GM18520 (cell line): ENCODE results near the gene GPR148.
"Not testable (repeated sequence)": the region's sequence is repeated elsewhere in the genome, so short reads cannot be mapped to it uniquely, and the experiment has no call there.

Source experiments
- ATAC-seq: cut with Tn5 transposase; IDR thresholded peaks from one replicate; pipeline ENCODE4 v1.9.1; 2021; ENCODE audit not compliant: unreplicated experiment

Gene GPR148, protein sequence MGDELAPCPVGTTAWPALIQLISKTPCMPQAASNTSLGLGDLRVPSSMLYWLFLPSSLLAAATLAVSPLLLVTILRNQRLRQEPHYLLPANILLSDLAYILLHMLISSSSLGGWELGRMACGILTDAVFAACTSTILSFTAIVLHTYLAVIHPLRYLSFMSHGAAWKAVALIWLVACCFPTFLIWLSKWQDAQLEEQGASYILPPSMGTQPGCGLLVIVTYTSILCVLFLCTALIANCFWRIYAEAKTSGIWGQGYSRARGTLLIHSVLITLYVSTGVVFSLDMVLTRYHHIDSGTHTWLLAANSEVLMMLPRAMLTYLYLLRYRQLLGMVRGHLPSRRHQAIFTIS

DNA sequence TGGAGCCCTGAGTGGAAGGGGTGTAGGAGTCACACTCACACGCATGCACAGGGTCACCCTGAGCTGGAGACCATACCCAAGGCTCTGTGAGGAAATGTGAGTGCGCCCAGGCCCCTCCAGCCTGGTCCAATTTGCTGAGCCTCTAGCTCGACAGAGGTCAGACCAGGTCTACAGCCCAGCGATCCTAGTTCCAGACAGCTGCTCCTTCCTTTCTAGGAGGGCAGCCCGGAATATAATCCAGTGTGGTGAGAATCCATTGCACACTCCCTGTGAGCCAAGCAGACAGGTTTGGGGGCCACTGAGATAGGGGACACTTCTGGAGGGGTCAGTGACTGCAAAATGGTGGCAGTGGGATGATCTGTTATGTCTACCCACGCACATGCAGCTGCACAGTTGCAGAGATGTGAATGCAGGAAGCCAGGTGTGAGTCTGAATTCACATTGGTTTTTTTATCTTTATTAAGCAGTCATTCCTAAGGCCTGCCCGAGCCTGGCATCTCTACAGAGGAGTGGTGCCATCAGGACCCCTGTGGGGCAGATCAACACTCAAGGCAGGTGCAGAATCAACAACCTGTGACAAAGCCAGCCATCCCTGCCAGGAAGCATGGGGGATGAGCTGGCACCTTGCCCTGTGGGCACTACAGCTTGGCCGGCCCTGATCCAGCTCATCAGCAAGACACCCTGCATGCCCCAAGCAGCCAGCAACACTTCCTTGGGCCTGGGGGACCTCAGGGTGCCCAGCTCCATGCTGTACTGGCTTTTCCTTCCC lies at the start of gene GPR148:
Gene GPR148 (plus strand): TSS at position 522 of the 768 bp plus-strand sequence. CDS start 82 bp downstream, at position 604.
- ATAC-seq = no peak

DNA sequence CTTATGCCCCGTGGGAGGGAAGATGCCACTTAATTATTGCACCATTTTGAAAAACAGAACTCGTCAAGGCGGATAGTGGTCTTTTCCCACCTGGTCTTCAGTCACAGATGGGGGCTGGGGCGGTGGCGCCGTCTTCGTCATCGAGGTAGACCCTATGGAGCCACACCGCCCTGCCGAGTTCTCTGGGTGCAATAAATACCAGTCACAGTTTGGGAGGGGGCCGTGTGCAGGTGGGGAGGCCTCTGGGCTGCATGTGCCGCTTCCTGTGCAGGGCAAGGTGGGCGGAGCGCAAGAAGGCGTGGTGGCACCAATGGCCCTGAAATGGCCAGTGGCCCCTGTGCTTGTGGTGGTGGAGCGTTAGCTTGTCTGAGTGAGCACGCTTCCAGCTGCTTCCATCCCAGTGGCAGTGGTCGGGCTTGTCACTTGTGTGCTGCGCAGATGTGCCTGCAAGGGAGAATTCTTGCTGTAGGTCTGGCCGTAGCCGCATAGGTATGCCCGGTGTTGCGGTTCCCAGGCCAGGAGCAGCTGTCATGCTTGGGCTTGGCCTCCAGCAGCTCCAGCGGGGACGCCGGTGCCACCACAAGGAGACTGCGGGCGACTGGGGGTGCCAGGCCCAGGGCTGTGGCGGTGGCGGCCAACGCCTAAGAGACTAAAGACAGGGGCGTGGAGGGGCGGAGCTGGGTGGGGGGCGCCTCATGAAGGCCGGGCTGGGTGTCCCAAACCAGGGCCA lies 36.7 kb upstream of the GPR148 start:
- ATAC-seq = not testable (repeated sequence)

DNA sequence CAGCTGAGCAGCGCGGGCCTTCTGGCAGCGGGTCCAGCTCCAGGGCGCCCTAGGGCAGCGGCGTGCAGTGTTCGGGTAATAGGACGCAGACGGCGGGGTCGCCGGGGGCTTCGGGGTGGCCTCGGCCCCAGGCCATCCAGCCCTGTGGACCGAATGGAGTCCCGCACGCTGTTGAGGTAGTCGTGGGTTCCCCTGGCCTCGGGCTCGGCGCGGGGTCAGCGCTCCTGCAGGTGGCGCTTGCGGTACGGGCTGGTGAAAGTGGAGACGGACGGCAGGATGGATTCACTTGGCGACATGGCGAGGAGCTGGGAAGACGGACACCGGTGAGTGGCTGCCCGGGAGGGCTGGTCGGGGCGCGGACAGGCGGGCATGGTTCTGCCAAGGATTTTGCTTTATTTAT lies 35.4 kb upstream of the GPR148 start:
- not testable (repeated sequence) for ATAC-seq

DNA sequence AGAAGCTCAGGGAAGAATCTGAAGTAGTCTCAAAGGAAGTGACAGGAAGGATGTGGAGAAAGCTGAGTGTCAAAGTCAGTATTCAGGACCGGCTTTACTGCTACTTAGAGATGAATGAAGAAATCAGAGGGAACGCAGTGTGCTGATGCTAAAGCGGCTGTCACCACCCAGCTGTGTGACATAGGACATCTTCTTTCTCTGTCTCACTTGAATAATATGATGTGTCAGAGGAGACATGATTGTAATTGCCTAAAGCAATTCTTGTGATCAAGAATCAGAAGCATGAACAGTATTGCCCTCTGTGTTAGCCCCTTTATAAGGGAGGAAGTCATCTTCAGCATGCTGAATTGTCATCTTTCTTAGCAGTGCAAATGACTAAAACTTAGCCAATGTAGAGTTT lies 25.6 kb upstream of the GPR148 start:
- ATAC-seq = not testable (repeated sequence)

DNA sequence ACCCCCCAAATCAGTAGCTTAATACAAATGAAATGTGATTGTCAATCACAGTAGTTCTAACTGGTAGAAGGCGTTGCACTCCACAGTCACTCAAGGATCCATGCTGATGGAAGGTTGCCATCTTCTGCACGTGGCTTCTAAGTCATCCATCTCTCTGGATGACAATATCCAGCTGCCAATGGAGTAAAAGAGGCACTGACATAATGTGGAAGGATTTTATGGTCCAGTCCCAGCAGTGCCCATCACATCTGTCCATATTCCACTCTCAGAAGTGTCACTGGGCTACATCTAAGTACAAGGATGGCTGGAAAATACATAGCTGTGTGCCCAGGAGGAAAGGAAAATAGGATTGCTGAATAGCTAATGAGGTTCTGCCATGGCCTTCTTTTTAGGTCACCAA lies 14.1 kb upstream of the GPR148 start:
- ATAC-seq = not testable (repeated sequence)

DNA sequence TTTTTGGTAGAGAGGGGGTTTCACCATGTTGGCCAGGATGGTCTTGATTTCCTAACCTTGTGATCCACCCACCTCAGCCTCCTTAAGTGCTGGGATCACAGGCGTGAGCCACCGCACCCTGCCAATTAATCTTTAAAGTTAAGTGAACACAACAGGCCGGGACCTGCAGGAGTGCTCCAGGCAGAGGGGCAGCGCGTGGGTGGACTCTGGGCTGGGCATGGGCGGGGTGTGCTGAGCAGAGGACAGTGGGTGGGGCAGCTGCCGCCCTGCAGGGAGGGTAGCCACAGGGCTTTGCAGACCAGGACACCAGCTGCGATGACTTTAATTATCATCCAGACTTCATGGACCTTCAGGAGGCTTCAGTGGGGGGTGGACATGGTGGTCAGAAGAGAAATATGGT lies 8.8 kb upstream of the GPR148 start:
- no peak for ATAC-seq

DNA sequence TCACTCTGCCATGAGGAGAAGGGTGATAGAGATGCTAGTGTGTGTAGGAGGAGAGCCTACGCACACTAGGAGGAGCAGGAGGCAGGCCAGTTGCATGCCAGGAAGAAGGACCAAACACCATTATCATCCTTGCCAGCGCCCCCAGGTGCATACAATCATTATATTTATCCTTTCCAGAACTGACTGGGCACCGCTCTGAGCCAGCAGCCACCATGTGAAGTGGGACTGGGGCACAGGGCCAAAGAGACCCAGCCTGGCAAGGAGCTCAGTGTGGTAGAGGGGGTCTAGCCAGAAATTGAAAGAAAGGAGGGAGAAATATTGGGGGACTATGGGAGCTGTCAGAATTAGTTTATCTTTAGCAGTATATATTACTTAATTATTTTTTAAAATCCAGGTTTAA lies 8.3 kb upstream of the GPR148 start:
- no peak for ATAC-seq

DNA sequence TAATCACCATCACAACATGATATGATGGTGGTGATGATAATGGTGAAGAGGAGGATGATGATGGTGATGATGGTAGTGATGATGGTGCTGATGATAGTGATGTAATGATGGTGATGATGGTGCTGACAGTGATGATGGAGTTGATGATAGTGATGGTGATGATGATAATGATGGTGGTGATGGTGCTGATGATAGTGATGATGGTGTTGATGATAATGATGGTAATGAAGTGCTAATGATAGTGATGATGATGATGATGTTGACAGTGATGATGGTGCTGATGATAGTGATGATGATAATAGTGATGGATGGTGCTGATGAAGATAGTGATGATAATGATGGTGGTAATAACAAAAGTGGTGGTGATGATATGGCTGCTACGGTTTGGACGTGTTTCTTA lies 4.4 kb upstream of the GPR148 start:
- ATAC-seq = no peak

DNA sequence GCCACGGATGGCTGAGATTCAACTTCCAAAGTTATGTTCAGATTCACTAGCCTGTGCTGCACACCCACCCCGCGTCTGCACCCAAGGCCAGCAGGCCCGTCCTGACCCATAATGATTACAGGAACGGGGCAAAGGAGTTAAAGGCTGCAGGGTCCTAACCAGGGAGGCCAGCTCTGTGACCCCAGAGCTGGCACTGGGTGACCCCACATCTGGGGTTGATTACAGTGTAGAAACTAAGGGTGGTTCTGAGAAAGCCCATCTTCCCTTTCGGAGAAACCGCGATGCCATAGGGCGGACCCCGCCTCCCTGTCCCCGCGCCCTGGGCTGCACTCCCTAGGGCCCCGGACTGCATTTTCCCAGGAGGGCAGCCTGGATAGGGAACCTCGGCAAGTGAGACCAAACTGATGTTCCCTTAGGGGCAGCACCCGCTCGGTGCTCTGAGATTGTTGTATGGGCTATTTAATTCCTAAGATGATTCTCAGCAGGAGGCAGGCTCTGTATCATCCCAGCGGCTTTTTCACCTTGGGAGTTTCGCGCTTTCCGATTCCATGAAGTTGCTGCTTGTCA lies 2.2 kb upstream of the GPR148 start:
- no peak for ATAC-seq

DNA sequence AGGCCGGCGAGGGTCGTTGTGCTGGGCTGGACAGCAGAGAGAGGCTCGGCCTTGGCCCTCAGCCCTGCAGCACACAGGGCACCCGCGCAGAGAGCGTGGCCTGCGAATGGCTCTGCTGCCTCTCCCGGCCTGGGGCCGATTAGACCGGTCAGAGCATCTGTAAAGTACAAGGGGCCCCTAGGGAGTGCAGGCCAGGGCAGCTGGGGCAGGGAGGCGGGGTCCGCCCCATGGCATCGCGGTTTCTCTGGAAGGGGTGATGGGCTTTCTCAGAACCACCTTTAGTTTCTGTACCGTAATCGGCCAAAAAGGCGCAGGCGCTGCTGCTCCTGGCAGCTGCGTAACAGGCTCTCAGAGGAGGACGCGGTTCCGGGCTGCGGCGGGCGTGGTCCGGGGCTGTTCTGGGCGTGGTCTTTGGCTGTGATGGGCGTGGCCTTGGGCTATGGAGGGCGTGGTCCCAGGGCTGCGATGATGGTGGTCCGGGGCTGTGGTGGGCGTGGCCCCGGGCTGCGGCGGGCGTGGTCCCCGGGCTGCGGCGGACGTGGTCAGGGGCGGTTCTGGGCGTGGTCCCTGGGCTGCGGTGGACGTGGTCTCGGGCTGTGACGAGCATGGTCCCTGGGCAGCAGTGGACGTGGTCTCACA lies 1.5 kb upstream of the GPR148 start:
- peak; percentile 95 for ATAC-seq

DNA sequence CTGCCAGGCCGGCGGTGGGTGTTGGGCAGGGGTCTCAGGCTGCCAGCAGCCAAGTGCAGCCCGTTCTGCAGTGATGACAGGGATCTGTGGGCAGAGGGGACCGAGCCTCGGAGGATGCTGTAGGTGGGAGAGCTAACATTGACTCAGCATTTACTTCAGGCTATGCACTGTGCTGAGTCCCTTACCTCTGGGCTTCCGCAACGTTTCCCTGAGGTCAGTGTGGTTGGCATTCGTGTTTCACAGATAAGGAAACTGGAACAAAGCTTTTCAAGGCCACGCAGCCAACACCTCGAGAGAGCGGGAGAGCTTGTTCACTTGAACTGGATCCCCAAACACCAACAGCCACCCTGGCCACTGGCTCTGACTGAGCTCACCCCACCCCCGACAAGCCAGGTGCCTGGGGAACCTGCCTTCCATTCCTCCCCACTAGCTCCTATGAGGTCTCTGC lies 839 bp upstream of the GPR148 start:
- ATAC-seq = no peak

DNA sequence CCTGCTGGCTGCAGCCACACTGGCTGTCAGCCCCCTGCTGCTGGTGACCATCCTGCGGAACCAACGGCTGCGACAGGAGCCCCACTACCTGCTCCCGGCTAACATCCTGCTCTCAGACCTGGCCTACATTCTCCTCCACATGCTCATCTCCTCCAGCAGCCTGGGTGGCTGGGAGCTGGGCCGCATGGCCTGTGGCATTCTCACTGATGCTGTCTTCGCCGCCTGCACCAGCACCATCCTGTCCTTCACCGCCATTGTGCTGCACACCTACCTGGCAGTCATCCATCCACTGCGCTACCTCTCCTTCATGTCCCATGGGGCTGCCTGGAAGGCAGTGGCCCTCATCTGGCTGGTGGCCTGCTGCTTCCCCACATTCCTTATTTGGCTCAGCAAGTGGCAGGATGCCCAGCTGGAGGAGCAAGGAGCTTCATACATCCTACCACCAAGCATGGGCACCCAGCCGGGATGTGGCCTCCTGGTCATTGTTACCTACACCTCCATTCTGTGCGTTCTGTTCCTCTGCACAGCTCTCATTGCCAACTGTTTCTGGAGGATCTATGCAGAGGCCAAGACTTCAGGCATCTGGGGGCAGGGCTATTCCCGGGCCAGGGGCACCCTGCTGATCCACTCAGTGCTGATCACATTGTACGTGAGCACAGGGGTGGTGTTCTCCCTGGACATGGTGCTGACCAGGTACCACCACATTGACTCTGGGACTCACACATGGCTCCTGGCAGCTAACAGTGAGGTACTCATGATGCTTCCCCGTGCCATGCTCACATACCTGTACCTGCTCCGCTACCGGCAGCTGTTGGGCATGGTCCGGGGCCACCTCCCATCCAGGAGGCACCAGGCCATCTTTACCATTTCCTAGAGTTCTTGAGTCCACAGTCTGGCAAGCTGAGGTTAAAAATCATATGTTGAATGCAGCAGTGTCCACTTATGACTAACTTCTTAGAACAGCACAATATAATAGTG lies 741 bp downstream of the GPR148 start:
- ATAC-seq = no peak

DNA sequence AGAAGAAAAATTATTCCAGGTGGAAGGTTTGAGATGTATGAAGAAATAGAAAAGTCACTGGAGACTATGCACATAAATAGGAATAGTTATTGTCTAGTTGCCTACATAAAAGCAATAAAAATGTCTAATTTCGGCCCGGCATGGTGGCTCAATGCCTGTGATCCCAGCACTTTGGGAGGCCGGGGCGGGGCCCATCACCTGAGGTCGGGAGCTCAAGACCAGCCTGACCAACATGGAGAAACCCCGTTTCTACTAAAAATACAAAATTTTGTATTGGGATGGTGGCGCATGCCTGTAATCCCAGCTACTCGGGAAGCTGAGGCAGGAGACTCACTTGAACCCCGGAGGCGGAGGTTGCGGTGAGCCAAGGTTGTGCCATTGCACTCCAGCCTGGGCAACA lies 3.4 kb downstream of the GPR148 start:
- ATAC-seq = not testable (repeated sequence)

DNA sequence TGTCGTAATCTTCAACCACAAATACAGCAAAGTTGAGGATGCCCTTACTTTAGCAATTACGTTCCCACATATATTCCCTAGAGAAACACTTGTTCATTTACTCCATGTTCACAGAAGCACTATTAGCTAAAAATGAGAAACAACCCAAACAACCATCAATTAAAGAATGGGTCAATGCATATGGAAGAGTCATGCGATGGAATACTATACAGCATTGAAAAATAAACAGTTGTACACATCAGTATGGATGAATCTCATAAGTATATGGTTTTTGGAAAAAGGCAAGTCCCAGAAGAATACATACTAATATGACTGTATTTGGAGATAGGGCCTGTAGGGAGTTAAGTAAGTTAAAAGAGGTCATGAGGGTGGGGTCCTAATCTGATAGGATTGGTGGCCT lies 6.3 kb downstream of the GPR148 start:
- ATAC-seq = no peak

DNA sequence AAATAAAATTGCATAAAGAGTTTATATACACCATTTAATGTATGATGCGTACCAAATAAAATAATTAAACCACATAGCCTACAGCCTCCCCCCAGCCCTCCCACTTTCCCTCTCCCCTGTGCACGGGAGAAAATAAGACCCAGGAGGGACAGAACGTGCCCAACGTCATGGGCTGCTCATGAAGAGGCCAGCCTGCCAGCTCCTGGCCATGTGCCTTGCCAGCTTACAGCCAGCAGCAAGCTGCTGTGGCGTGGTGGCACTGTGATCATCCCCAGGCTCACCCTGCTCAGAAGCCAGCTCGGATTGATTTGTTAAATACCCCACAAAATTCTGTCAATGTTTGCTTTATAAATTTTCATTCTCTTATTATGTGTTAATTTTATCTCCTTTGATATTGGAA lies 7.6 kb downstream of the GPR148 start:
- ATAC-seq = no peak

DNA sequence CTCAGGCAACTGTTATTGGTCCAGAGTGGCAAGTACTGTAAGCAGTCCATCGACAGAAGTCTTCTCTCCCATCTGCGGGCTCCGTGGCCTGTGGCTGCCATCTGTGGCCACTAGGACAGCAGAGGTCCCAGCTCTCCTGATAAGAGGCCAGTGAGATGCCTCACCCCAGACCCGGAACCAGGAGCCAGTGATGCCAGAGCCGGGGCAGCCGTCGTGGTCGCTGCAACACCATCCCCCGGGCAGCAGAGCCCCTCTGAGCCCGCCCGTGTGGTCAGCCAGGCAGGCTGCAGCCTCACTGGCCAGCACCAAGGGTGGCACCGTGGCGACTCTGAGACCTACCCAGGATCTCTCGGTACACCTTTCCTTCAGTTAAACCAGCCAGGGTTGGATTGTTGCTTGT lies 8.7 kb downstream of the GPR148 start:
- no peak for ATAC-seq

DNA sequence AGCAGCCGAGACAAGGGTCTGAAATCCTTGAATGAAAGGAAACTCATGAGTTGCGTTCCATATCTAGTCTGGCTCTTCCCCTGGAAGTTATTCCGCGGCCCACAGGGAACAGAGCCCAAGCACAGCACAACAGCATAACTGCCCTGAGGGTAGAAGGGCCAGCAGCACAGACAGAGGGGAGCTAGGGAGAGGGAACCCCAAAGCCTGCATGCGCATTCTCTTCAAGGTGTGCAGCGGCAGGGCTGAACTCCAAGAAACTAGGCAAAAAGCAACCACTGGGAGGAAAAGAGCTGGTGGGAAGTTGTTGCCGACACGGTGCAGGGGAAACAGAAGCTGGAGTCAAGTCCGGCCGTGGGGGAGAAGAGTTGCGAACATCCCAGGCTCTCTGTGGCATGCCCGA lies 11.8 kb downstream of the GPR148 start:
- no peak for ATAC-seq

DNA sequence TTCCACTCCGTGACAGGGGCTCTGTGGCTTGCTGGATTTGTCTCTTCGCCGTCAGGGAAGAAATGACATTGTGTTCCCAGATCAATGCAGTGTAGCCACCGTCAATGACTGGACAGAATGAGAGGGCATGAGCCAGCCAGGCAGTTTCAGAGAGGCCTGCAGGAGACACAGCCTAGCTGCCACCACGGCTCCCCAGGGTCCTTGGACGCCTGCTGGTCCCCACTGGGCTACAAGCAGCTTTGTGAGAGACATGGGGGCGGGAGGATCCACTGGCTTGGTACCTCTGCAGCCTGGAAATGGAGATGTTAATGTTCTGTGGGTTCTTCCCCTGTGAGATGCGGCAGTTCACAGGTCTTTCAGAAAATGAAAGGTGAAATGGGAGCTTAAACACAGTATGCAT lies 14.4 kb downstream of the GPR148 start:
- ATAC-seq = no peak

DNA sequence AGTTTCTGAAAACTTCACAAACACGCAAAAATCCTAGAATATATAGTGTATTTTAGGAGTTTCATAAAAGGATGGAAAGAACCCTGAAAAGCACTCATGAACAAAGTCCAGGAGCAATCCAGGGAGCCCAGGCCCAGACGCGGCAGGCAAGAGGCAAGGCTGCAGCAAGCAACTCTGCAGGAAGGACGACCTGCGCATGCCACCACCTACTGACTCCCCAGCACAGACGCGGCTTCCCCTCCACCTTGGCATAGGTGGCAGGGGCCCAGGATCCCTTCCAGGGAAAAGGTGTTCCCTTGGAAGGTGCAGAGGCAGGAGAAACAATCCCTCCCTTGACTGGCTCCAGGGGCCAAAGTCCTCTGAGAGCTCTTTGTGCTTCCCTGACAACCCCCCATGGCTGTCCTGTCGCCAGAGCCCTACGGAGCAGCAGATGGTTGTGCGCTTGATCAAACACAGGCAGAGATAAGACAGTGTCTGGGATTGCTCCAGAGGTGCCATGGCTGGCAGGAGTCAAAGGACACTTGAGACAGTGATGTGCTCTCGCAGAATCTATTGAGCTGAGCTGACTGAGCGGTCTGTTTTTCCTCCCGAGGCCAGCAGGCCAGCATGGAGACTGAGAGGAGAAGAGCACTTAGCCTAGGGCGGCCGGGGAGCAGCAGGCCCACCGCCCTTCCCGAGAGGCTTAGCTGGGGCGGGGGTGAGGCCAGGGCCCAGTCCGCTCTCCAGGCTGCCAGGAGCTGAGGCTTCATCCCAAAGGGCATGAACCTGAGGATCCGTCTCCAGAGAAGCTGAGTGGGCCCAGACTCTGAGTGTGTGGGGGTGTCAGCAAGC lies 15.6 kb downstream of the GPR148 start:
- no peak for ATAC-seq
